Spleen (tissue), 7 donors: ENCODE data around the gene KCNQ1.

Experiments
- POLR2A ChIP-seq, 3 donors: fragments of 450-650 bp; IDR thresholded peaks; one replicate each; pipeline ENCODE4 v1.5.1; 2017; ENCODE audit warnings: antibody characterized with exemption in 3 of 3, mild to moderate bottlenecking in 1 of 3
- POLR2AphosphoS5 ChIP-seq, 3 donors: sonication (generic); formaldehyde crosslinking; IDR thresholded peaks; one replicate each; pipeline ENCODE4 v1.5.1; 2017; ENCODE audit warnings: antibody characterized with exemption in 3 of 3
- TF ChIP-seq, protein P1 (sequence below), 11 experiments: fragments of 200-600 bp in 7 of 11; fragments of 450-650 bp in 4 of 11; sonication (generic) in 4 of 11; IDR thresholded peaks in 8 of 11; conservative IDR thresholded peaks in 3 of 11; 1 replicate in 7 of 11; 2 replicates in 4 of 11; pipeline versions ENCODE4 v1.4.0 to v1.8.0; 2016 to 2021; ENCODE audit warnings: antibody characterized with exemption in 11 of 11, inconsistent platforms in 4 of 11, mild to moderate bottlenecking in 1 of 11
- donor health status: DM: no; HTN: no; CAD: no; lungs with moderate emphysema.
- donor health status: DM: no; HTN: no; CAD: no.
- donor health status: DM: no; HTN: no; CAD: no.

DNA sequence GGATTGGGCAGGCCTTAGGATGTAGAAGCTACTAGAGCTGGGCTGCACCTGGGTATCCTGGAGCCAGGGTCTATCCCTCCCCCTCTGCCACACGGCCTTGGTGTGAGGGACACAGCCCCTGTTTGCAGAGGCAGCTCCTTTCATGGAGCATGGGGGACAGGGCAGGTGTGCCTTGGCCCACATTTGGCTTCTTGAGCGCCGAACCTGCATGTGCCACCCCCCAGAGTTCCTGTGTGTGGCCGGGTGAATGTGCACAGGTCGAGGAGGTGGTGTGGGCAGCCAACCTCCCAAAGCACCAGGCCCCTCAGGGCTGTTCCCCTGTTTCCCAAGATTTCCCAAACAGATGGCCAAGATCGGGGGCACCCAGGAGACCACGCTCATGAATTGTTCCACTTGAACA lies 262.9 kb downstream of the KCNQ1 start:
- TF ChIP-seq, protein P1, sequence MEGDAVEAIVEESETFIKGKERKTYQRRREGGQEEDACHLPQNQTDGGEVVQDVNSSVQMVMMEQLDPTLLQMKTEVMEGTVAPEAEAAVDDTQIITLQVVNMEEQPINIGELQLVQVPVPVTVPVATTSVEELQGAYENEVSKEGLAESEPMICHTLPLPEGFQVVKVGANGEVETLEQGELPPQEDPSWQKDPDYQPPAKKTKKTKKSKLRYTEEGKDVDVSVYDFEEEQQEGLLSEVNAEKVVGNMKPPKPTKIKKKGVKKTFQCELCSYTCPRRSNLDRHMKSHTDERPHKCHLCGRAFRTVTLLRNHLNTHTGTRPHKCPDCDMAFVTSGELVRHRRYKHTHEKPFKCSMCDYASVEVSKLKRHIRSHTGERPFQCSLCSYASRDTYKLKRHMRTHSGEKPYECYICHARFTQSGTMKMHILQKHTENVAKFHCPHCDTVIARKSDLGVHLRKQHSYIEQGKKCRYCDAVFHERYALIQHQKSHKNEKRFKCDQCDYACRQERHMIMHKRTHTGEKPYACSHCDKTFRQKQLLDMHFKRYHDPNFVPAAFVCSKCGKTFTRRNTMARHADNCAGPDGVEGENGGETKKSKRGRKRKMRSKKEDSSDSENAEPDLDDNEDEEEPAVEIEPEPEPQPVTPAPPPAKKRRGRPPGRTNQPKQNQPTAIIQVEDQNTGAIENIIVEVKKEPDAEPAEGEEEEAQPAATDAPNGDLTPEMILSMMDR (IDR thresholded peaks at IDR 0.05 in 8 of 11, conservative IDR thresholded peaks at IDR 0.05 in 3 of 11) = no peak
- no peak for TF ChIP-seq POLR2A (IDR thresholded peaks at IDR 0.05)
- no peak for TF ChIP-seq POLR2AphosphoS5 (IDR thresholded peaks at IDR 0.05)
